Brain pericyte (primary cell): ENCODE measurements around the gene DLGAP4.
"Not testable (repeated sequence)": the region's sequence is repeated elsewhere in the genome, so short reads cannot be mapped to it uniquely, and the experiment has no call there.

Source experiments
- DNase-seq: peaks from one replicate; pipeline ENCODE4 v3.0.0-alpha.2; 2012; ENCODE audit warnings: low read depth, low spot score

Gene DLGAP4

DNA sequence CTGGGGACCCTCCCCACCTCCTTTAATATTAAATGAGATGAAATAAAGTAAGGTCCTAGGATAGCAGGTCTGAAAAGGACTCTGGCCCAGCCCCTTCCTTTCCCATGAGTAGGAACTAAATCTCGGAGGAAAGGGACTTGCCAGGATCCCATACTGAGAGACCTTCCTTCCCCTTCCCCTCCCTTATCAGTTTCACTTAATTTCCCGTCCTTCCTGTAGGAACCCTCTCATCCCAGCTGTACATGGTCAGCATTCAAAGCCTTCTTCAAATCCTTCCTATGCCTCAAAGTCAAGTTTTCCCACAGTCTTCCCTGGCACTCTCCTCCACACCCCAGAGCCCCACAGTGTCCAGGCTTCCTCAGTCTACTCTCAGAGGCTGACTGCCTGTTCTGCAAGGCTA, 163.8 kb downstream of the DLGAP4 start:
- DNase-seq: no peak

GRCh38 chr20:36471885-36472636, 165.9 kb downstream of the DLGAP4 start:
- DNase-seq: no peak

DNA sequence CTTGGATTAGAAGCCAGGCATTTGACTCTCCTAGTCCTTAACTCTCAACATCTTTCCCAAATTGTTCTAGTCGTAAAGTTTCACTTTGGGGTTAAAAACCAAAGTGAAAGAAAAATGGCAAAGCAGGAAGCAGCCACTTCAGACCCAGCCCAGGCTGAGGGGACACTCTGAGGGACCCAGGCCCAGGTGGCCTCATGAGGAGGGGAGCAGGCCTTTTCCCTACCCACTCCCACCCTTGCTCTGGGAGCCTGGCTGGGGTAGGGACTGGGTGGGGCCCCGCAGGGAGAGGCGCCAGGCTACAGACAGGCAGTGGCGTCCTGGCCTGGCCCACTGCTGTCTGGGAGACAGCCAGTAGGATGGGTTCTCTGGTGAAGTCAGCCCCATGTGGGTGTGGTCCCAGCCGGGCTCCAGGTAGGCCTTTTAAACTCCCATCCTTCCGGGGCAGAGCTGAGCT, 166.5 kb downstream of the DLGAP4 start:
- DNase-seq: no peak

DNA sequence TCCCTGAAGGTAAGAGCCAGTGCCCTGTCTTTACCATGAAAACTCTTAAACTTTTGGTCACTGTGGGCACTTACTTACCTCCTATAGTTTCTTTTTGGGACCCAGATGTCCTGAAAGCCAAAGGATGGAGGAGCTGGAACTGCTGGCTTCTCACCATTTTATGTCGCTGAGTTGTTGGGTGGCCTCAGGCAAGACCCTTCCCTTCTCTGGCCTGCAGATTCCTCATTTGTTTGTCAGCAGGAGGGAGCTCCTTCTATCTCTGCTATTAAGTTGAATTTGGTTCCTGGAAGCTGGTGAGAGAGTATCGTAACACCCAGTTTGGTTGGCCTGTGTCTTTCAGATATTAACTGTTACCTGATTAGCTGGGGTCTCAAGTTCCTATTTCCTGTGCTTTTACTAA, 167.0 kb downstream of the DLGAP4 start:
- no peak for DNase-seq

DNA sequence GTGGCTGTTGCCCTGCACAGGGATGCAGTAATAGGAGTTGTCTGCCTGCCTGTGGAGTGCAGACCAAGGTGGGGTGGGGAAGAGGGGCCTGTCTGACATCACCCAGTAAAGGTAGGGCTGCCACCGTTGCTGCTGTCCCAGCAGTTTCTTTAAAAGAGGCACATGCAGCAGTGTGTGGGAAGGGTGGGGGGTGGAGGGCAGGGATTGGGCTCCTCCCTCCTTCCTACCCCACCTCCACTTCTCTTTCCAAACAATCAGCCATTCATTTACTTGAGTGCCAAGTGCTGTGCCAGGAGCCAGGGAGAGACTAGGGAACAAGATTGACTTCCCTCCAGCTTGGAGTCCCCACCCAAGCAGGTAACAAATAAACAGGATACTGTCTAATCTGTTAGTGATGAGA, 168.4 kb downstream of the DLGAP4 start:
- DNase-seq: no peak

GRCh38 chr20:36475054-36475453, 168.9 kb downstream of the DLGAP4 start:
- not testable (repeated sequence) for DNase-seq

- no peak for DNase-seq
Measured at GRCh38 chr20:36477475-36477874, 171.3 kb downstream of the DLGAP4 start.

DNA sequence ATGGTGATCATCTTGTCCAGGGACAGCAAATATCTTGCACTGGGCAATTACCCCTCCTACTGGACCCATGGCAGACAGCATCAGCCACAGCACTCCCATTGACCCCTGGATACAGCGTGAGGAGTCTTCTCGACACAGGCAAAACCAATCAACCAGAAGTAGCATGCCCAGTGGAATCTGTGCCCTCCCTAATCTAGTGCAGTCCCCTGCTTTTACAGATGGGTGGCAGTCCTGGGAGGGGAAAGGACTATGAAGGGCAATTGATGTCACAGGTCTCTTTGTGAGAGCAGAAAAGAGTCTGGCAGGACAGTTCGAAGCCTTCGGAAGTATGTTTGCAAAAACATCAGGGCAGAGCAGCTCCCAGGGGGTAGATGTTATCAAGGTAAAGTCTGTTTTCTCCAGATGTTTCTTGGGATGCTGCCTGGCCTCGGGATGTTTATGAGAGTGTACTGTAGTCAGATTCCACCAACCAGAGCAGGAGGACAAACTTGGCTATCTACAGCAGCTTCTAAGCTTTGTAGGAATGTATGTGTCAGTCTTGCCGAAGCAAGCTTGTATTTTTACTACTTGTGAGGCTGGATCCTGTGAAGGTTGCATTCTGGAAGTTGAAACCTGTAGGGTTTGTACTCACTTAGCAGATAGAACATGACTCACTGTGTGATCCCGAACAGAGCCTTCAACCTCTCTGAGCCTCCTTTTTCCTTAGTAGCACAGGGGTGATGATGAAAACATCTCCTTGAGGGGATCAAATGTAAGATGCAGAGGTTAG, 172.2 kb downstream of the DLGAP4 start:
- no peak for DNase-seq

- no peak for DNase-seq
Measured at GRCh38 chr20:36479938-36480337, 173.8 kb downstream of the DLGAP4 start.

- DNase-seq: no peak
Measured at GRCh38 chr20:36480456-36481048, 174.4 kb downstream of the DLGAP4 start.

GRCh38 chr20:36481380-36482043, 175.4 kb downstream of the DLGAP4 start:
- DNase-seq: no peak

- DNase-seq: no peak
Measured at GRCh38 chr20:36482044-36482473, 175.9 kb downstream of the DLGAP4 start.

GRCh38 chr20:36483209-36483918, 177.2 kb downstream of the DLGAP4 start:
- no peak for DNase-seq

DNA sequence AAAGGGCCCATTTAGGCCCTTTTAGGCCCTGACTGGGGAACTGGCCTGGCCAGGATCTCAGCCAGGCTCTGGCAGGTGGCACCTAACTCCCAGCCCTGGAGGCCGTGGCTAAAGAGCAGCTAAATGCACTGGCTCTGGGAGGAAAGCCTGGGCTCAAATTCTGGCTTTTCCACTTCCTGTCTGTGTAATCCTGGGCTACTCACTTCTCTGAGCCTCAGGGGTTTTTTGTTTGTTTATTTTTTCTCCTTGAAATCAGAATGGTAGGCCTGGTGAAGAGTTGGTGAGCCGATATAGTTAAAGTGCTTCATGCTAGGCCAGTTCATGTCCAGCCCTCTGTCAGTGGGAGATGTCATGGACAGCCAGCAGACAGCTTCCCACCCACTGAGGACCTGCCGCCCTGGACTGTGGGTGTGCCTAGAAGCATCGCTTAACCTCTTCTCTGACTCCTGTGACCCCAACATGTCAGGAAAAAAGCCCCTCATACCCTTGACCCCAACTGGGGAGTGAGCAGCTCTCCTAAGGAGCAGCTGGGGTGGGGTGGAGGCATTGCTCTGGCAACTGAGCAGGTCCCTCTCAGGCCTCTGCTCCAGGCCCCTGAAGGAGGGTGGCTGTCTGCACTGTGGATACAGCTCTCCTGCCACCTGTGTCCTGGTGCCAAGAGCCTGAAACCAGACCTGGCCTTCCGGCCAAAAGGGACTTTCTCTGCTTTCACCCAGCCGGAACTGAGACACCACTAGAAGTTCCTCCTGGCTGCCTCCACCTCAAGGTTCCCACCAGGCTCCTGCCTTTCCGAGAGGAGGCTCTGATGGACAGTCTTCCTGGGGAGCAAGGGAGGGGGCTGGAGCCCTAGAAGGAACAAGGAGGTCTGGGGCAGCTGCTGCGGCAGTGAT, 178.0 kb downstream of the DLGAP4 start:
- DNase-seq: no peak

GRCh38 chr20:36485286-36485685, 179.1 kb downstream of the DLGAP4 start:
- DNase-seq: no peak

DNA sequence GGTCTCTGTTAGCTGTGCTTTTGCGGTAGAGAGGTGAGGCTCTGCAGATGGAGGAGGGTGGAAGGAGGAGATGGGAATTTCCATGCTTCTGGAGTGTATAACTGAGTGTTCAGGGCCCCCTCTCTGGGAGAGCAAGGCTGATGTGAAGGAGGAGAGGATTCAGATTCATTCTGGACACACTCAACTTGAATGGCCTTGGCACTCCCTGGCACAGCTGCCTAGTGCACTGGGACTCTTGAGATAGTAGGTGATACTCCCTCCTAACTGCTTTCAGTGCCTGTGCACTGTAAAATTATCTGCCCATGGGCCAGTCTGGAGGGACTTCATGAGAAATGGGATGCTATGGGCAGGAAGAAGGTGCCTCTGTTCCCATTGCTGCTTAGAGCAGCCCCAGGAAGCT, 180.9 kb downstream of the DLGAP4 start:
- DNase-seq: no peak

DNA sequence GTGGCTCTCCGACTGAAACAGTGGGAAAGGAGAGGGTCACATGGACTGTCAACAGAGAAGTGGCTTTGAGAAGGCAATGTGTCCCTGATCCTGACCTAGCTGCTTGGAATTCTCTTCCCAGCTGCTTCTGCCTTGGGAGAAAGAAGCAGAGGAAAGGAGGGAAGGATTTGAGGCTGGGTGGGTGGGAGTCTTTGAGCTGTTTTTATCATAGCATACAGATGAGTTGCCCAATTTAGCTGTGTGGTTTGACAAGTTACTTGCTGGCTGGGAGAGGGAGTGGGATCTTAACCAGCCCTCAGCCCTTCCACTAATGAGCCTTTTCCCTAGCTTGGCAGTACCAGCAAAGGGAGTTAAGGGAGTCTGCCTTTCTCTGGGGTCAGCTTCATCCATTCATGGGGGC, 184.1 kb downstream of the DLGAP4 start:
- DNase-seq: no peak

GRCh38 chr20:36491901-36492617, 185.9 kb downstream of the DLGAP4 start:
- no peak for DNase-seq

DNA sequence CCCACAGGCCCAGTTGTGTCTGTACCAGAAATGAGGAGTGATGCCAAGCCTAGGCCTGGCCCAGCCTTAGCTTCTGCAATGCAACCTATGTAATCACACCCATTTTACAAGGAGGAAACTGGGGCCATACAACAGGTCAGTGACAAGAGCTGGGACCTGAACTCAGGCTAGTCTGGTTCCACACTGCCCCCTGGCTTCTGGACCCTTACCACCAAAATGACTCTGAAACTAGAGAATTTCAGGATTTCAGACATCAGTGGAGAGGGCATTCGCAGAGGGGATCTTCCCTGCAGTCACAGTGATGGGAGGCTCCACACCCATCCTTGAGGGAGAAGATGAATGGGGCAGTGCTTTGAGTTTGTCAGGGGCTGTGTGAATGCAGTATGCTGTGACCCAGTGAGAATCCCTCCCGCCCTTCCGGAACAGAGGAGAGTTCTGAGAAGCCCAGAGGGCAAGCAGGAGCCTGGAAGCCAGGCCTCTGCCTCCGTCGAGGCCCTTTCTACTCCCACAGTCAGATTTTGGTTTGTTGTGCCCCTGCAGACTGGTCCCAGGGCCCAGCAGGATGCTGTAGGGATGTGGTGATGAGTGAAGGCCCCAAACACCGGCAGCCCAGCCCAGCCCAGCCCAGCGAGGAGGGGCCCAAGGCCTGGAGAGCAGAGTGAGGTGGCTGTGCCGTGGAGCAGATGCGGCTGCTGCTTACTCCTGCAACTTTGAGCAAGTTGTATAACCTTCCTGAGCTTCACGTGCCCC, 187.1 kb downstream of the DLGAP4 start:
- no peak for DNase-seq
